ENCODE data around the gene NDUFB10. TPM values are rescaled to one million over a fixed set of nuclear protein-coding genes. Genes with fewer than 3 reads are reported as not detected.

Gene NDUFB10
- total and polyA plus RNA-seq, 3 donors from 2014 or later: 127 to 211 (median 186) TPM

DNA sequence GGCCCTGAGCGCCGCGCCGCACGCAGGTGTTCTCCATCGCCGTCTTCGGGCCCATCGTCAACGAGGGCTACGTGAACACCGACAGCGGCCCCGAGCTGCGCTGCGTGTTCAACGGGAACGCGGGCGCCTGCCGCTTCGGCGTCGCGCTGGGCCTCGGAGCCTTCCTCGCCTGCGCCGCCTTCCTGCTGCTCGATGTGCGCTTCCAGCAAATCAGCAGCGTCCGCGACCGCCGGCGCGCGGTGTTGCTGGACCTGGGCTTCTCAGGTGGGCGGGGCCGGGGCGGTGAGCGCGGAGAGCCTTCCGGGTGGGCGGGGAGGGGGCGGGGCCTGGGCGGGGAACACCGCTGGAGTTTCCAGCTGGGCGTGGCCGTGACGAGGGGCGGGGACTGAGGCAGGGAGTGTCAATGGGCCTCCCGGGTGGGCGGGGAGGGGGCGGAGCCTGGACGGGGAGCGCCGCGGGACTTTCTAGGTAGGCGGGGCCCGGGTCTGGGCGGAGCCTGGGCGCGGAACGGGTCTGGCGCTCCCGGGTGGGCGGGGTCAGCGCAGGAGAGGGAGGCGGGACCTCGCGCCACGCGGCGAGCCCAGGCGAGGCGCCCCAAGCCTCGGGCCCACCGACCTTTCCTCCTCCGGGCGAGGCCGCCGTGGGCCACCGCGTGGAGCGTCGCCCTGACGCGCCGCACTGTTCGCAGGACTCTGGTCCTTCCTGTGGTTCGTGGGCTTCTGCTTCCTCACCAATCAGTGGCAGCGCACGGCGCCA, 32.8 kb downstream of the NDUFB10 start:
- no peak for TF ChIP-seq POLR2A (IDR thresholded peaks at IDR 0.05)
- no peak for TF ChIP-seq CTCF (IDR thresholded peaks at IDR 0.05)
- peak; percentile 95 for DNase-seq
- WGBS, 2 donors: 2 to 3% methylated on average over 9 to 85 of the region's 96 CpGs
- peaks cover 13% of the 10 kb centered on the region for H3K4me1 ChIP-seq
- H3K36me3 ChIP-seq (ENCODE audit: low read depth, missing control alignments): no peaks in the 10 kb centered on the region
- H3K27me3 ChIP-seq: no peaks in the 10 kb centered on the region
- intact Hi-C loops (cut with DNase I; ENCODE audit: low total_unique reads): no loop called here
- peak overlapping the region; percentile 26 to 46 for H3K4me3 ChIP-seq
- no peaks in the 10 kb centered on the region for H3K9me3 ChIP-seq
- no peak overlapping the region for H3K27ac ChIP-seq

- intact Hi-C loops (cut with DNase I; ENCODE audit: low total_unique reads): no loop called here
- DNase-seq: no peak
- no peaks in the 10 kb centered on the region for H3K27me3 ChIP-seq
Measured at GRCh38 chr16:1992704-1993317, 33.5 kb downstream of the NDUFB10 start.

GRCh38 chr16:1993731-1994131, 34.4 kb downstream of the NDUFB10 start:
- Histone ChIP-seq H3K4me3 (no peak overlapping the region), H3K27ac (no peak overlapping the region), H3K27me3 (no peaks in the 10 kb centered on the region), H3K4me1 (peaks cover 13% of the 10 kb centered on the region), H3K36me3 (ENCODE audit: low read depth, missing control alignments) (no peaks in the 10 kb centered on the region), H3K9me3 (no peaks in the 10 kb centered on the region)
- intact Hi-C loops (cut with DNase I; ENCODE audit: low total_unique reads): no loop called here
- DNase-seq: no peak
- TF ChIP-seq POLR2A (IDR thresholded peaks at IDR 0.05) (no peak), CTCF (IDR thresholded peaks at IDR 0.05) (no peak)
- 57 to 75% methylated on average over 2 of the region's 2 CpGs for WGBS, 2 donors

More at GRCh38 chr16:1992704-1993317, 33.5 kb downstream of the NDUFB10 start:
- TF ChIP-seq POLR2A (IDR thresholded peaks at IDR 0.05) (no peak), CTCF (IDR thresholded peaks at IDR 0.05) (no peak)
- H3K4me1 ChIP-seq: peaks cover 13% of the 10 kb centered on the region
- H3K9me3 ChIP-seq: no peaks in the 10 kb centered on the region
- H3K36me3 ChIP-seq (ENCODE audit: low read depth, missing control alignments): no peaks in the 10 kb centered on the region
- peak overlapping the region; percentile 26 to 46 for H3K4me3 ChIP-seq
- no peak overlapping the region for H3K27ac ChIP-seq
- WGBS, 2 donors: 40 to 54% methylated on average over 1 to 34 of the region's 50 CpGs

GRCh38 chr16:1997494-1998359, 38.4 kb downstream of the NDUFB10 start:
- Histone ChIP-seq H3K4me1 (peaks cover 3% of the 10 kb centered on the region), H3K36me3 (ENCODE audit: low read depth, missing control alignments) (no peaks in the 10 kb centered on the region), H3K27me3 (no peaks in the 10 kb centered on the region), H3K27ac (no peak overlapping the region), H3K9me3 (no peaks in the 10 kb centered on the region), H3K4me3 (no peak overlapping the region)
- no peak for DNase-seq
- intact Hi-C loops (cut with DNase I; ENCODE audit: low total_unique reads): no loop called here
- WGBS, 2 donors: 90% methylated on average over 10 to 26 of the region's 26 CpGs
- TF ChIP-seq CTCF (IDR thresholded peaks at IDR 0.05) (no peak), POLR2A (IDR thresholded peaks at IDR 0.05) (no peak)

Data from testis (tissue), 3 donors.